Mesenchymal stem cell (in vitro differentiated cells and primary cell): ENCODE data around the gene EIF4B.
A peak's percentile ranks its signal among the peaks of the same experiment; 100 is the strongest.

Experiments used
- DNase-seq: peaks from one replicate; pipeline ENCODE4 v3.0.0-alpha.2; 2013
- H2AFZ ChIP-seq: one replicate; pipeline ENCODE4 v1.6.1; 2013; ENCODE audit warnings: low read depth, mild to moderate bottlenecking, control low read depth, inconsistent platforms, low read length, moderate library complexity
- H2AK5ac ChIP-seq: 2 replicates; pipeline ENCODE4 v1.6.1; 2013; ENCODE audit warnings: low read length, moderate library complexity, mild to moderate bottlenecking, inconsistent platforms; ENCODE audit not compliant: severe bottlenecking
- H2BK120ac ChIP-seq: one replicate; pipeline ENCODE4 v1.6.1; 2013; ENCODE audit warnings: low read depth, mild to moderate bottlenecking, inconsistent platforms, low read length, moderate library complexity
- H2BK12ac ChIP-seq, 2 experiments: one replicate each; pipeline ENCODE4 v1.6.1; 2013; ENCODE audit warnings: inconsistent platforms in 2 of 2, low read length in 2 of 2, mild to moderate bottlenecking in 2 of 2, moderate library complexity in 2 of 2, control low read depth in 1 of 2
- H2BK15ac ChIP-seq: one replicate; pipeline ENCODE4 v1.6.1; 2013; ENCODE audit warnings: mild to moderate bottlenecking, low read depth, inconsistent platforms; ENCODE audit not compliant: poor library complexity, severe bottlenecking
- H2BK5ac ChIP-seq: 2 replicates; pipeline ENCODE4 v1.6.1; 2013; ENCODE audit warnings: low read depth, mild to moderate bottlenecking, low read length, control low read depth, inconsistent platforms; ENCODE audit not compliant: poor library complexity, severe bottlenecking
- H3K14ac ChIP-seq, 2 experiments: one replicate each; pipeline ENCODE4 v1.6.1; 2013; ENCODE audit warnings: inconsistent platforms in 2 of 2, low read length in 2 of 2, control low read depth in 1 of 2, mild to moderate bottlenecking in 1 of 2, moderate library complexity in 1 of 2
- H3K18ac ChIP-seq, 2 experiments: one replicate each; pipeline ENCODE4 v1.6.1; 2013; ENCODE audit warnings: inconsistent platforms in 2 of 2, low read length in 2 of 2, control low read depth in 1 of 2, low read depth in 1 of 2, mild to moderate bottlenecking in 1 of 2
- H3K23ac ChIP-seq, 2 experiments: one replicate each; pipeline ENCODE4 v1.6.1; 2013; ENCODE audit warnings: inconsistent platforms in 2 of 2, low read length in 2 of 2, mild to moderate bottlenecking in 2 of 2, moderate library complexity in 2 of 2, control low read depth in 1 of 2
- H3K27ac ChIP-seq: 2 replicates; pipeline ENCODE4 v1.5.1; 2013; ENCODE audit warnings: mild to moderate bottlenecking, moderate library complexity, low read length, control low read depth, inconsistent platforms; ENCODE audit not compliant: poor library complexity, severe bottlenecking
- H3K27me3 ChIP-seq, 2 experiments: 2 replicates each; pipeline versions ENCODE4 v1.6.1 to v1.7.0; 2013; ENCODE audit warnings: low read length in 2 of 2, mild to moderate bottlenecking in 2 of 2, moderate library complexity in 2 of 2, control low read depth in 1 of 2, inconsistent platforms in 1 of 2; ENCODE audit not compliant: control insufficient read depth in 1 of 2, insufficient read depth in 1 of 2
- H3K36me3 ChIP-seq, 2 experiments: 2 replicates each; pipeline versions ENCODE4 v1.6.1 to v1.7.0; 2013; ENCODE audit warnings: low read length in 2 of 2, control low read depth in 1 of 2, inconsistent platforms in 1 of 2, low read depth in 1 of 2, mild to moderate bottlenecking in 1 of 2; ENCODE audit not compliant: insufficient read depth in 2 of 2, control insufficient read depth in 1 of 2
- H3K4ac ChIP-seq, 2 experiments: one replicate each; pipeline ENCODE4 v1.6.1; 2013; ENCODE audit warnings: inconsistent platforms in 2 of 2, low read length in 2 of 2, mild to moderate bottlenecking in 2 of 2, moderate library complexity in 2 of 2, control low read depth in 1 of 2, low read depth in 1 of 2
- H3K4me1 ChIP-seq: 2 replicates; pipeline ENCODE4 v1.6.1; 2013; ENCODE audit warnings: low read depth, low read length, control low read depth; ENCODE audit not compliant: control insufficient read depth, insufficient read depth
- H3K4me2 ChIP-seq: 2 replicates; pipeline ENCODE4 v1.6.1; 2013; ENCODE audit warnings: low read length, mild to moderate bottlenecking, inconsistent platforms; ENCODE audit not compliant: poor library complexity, severe bottlenecking
- H3K4me3 ChIP-seq, 2 experiments: 2 replicates each; pipeline versions ENCODE4 v1.5.1 to v1.7.0; 2013; ENCODE audit warnings: low read length in 2 of 2, mild to moderate bottlenecking in 2 of 2, control low read depth in 1 of 2, low read depth in 1 of 2; ENCODE audit not compliant: insufficient read depth in 1 of 2
- H3K79me1 ChIP-seq: replicated peaks from 2 replicates; pipeline ENCODE4 v1.6.1; 2013; ENCODE audit warnings: mild to moderate bottlenecking, control low read depth, low read length, inconsistent platforms; ENCODE audit not compliant: poor library complexity, severe bottlenecking
- H3K9ac ChIP-seq: 2 replicates; pipeline ENCODE4 v1.7.0; 2013; ENCODE audit warnings: mild to moderate bottlenecking, low read length, moderate library complexity
- H3K9me3 ChIP-seq: 2 replicates; pipeline ENCODE4 v1.7.0; 2013; ENCODE audit warnings: mild to moderate bottlenecking, low read length; ENCODE audit not compliant: control insufficient read depth
- H4K8ac ChIP-seq: one replicate; pipeline ENCODE4 v1.6.1; 2013; ENCODE audit warnings: inconsistent platforms, mild to moderate bottlenecking, low read length, moderate library complexity
- H4K91ac ChIP-seq: one replicate; pipeline ENCODE4 v1.6.1; 2013; ENCODE audit warnings: mild to moderate bottlenecking, low read length, inconsistent platforms
- WGBS: methylation state at CpG from one replicate; pipeline ENCODE4 v1.1.7; 2013; ENCODE audit warnings: mixed read lengths; 5-methylcytosine and 5-hydroxymethylcytosine counted together

The EIF4B gene

DNA sequence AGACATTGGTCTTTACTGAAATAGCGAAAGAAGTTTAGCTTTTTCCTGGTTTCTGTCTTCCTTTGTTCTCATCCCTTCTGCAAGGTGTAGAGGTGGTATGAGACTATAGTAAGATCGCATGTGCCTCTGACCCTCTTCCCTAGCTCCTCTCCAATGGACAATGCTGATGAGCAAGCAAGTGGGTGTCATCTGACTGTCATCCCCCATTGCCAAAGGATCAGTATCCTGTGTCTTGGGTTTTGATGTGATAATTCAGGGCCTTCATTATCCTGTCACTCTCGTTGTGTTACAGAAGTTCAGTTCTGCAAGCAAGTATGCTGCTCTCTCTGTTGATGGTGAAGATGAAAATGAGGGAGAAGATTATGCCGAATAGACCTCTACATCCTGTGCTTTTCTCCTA lies 33.6 kb downstream of the EIF4B start:
- Histone ChIP-seq H4K91ac (no peak overlapping the region), H3K36me3 (peaks cover 46 to 65% of the 10 kb centered on the region in 2 experiments), H3K4ac (no peak overlapping the region), H2AK5ac (no peak overlapping the region), H4K8ac (no peak overlapping the region), H3K9ac (no peak overlapping the region), H3K79me1 (peaks cover 6% of the 10 kb centered on the region), H2AFZ (no peak overlapping the region), H3K27ac (no peak overlapping the region), H3K14ac (no peak overlapping the region), H3K18ac (no peak overlapping the region), H3K23ac (no peak overlapping the region), H2BK5ac (no peak overlapping the region), H2BK15ac (no peak overlapping the region), H2BK120ac (no peak overlapping the region), H3K4me2 (no peak overlapping the region), H3K27me3 (no peaks in the 10 kb centered on the region), H2BK12ac (no peak overlapping the region), H3K4me1 (peaks cover 3% of the 10 kb centered on the region), H3K4me3 (no peak overlapping the region), H3K9me3 (no peaks in the 10 kb centered on the region)
- 89% methylated on average over 2 of the region's 4 CpGs for WGBS
- no peak for DNase-seq

DNA sequence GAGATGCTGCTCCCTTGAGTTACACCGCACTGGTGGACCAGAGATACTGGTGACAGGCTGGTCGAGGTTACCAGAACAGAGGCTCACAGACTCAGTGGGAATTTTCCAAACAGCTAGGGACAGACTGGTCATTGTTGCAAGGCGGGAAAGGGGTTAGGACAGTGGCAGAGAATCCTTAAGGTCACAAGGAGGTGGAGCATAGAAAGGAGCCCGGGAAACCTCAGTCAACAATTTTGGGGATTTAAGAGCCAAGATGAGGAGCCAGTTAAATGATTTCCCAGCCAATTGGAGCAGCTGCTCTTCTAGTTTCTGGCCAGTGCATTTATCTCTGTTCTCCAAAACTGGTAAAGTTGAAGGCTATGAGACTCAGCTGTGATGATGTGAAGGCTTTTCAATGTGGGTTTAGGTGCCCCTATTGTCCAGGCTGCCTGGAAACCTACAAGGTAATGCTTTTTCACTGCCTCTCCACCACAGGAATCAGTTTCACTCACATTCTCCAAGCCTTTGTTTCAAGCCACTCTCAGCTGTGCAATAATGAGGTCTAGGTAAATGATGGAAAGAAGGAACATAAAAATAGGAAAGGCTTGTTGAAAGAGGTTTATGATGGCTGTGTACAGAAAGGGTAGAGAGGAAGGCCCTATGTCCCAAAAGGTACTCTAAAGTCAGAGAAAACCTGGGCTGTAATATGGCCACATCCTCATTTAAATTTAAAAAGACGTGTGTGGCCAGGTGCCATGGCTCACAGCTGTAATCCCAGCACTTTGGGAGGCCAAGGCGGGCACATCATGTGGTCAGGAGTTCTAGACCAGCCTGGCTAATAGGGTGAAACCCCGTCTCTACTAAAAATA lies 36.6 kb downstream of the EIF4B start:
- Histone ChIP-seq H3K27ac (no peak overlapping the region), H3K36me3 (peaks cover 21 to 39% of the 10 kb centered on the region in 2 experiments), H3K9me3 (no peaks in the 10 kb centered on the region), H2AK5ac (no peak overlapping the region), H3K14ac (no peak overlapping the region), H2BK12ac (no peak overlapping the region), H2BK5ac (no peak overlapping the region), H3K23ac (no peak overlapping the region), H3K4me1 (peaks cover 14% of the 10 kb centered on the region), H3K4me2 (no peak overlapping the region), H4K8ac (no peak overlapping the region), H3K79me1 (peaks cover 6% of the 10 kb centered on the region), H2BK120ac (no peak overlapping the region), H3K18ac (no peak overlapping the region), H4K91ac (no peak overlapping the region), H3K27me3 (no peaks in the 10 kb centered on the region), H2BK15ac (no peak overlapping the region), H3K4me3 (no peak overlapping the region), H2AFZ (no peak overlapping the region), H3K9ac (peak overlapping the region; percentile 12), H3K4ac (no peak overlapping the region)
- WGBS, result 92% methylated on average over 7 of the region's 7 CpGs
- DNase-seq, result no peak

DNA sequence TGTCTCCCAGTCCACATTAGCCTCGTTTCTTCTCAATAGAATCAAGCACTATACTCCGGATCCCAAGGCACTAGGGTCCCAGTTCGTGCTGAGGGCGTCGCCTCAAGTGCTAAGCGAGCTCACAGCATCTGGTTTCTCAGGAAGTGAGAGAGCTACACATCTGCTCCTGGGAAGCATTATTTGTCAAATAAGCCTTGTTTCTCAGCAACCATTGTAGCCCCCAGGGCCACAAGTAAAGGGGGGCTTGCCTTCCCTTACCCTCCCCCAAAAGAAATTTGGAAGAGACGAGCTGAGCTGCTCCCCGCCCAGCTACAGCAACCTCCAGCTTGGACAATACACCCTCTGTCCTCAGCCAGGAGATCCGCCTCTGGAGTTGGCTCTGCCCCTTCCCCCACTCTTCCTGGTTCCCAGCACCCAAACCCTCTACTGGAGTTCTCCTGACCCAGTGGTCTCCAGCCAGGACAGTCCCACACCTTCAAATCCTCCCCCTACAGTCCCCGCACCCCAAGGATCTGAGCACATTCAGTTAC lies 37.9 kb downstream of the EIF4B start:
- H2BK120ac ChIP-seq, result no peak overlapping the region
- no peak overlapping the region for H3K4me2 ChIP-seq
- peak overlapping the region in 1 of 2 experiments; percentile 70 for H3K4ac ChIP-seq
- H3K9me3 ChIP-seq, result no peaks in the 10 kb centered on the region
- H2AK5ac ChIP-seq, result no peak overlapping the region
- no peak overlapping the region for H2BK15ac ChIP-seq
- H2BK12ac ChIP-seq, result peak overlapping the region in 1 of 2 experiments; percentile 64
- no peak for DNase-seq
- H4K91ac ChIP-seq, result peak overlapping the region; percentile 53
- peak overlapping the region in 1 of 2 experiments; percentile 93 for H3K4me3 ChIP-seq
- peaks cover 16 to 27% of the 10 kb centered on the region in 2 experiments for H3K36me3 ChIP-seq
- H3K18ac ChIP-seq, result no peak overlapping the region
- 59% methylated on average over 10 of the region's 10 CpGs for WGBS
- H3K27ac ChIP-seq, result no peak overlapping the region
- H3K9ac ChIP-seq, result peak overlapping the region; percentile 42
- H3K23ac ChIP-seq, result no peak overlapping the region
- H3K79me1 ChIP-seq, result peaks cover 6% of the 10 kb centered on the region
- H3K27me3 ChIP-seq, result no peaks in the 10 kb centered on the region
- H2BK5ac ChIP-seq, result no peak overlapping the region
- no peak overlapping the region for H3K14ac ChIP-seq
- H2AFZ ChIP-seq, result no peak overlapping the region
- peak overlapping the region; percentile 76 for H4K8ac ChIP-seq
- H3K4me1 ChIP-seq, result peaks cover 26% of the 10 kb centered on the region

DNA sequence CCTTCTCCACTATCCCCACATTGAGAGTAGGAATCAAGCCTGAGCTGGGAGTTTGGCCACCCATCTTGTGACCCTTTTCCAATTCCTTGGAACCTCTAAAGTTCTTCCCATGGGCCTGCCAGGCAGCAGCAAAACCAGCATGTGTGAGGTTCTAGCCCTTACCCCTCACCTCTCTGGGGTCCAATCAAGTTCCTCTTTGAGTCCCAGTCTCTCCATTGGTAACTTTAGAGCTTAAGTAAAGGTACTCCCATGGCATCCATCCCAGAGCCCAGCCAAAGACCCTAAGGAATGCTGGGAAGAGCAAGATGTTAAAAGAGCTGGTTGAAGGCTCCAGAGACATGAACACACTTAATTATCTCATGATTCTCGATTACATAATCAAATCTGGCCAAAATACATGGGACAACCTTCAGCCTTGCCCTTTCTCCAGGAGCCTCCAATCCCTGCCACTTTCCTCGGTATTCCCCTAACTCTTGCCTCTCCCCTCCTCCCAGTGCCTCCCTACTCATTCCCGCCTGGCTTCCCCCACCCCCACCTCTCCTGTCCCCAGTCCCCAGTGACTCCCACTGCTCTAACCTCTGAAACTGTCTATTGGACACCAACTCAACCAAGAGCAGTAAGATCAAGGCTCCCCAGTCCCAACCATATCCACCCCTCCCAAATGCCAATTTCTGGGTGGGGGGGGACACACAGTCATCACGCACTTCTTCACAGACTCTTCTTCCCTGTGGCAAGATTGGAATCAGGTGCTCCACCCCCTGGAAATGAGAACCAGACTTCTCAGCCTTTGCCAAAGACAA lies 38.8 kb downstream of the EIF4B start:
- Histone ChIP-seq H4K8ac (no peak overlapping the region), H3K27me3 (no peaks in the 10 kb centered on the region), H2BK5ac (no peak overlapping the region), H3K18ac (peak overlapping the region in 1 of 2 experiments; percentile 28), H2BK120ac (peak overlapping the region; percentile 38), H3K27ac (no peak overlapping the region), H3K9ac (peak overlapping the region; percentile 97), H3K79me1 (peaks cover 3% of the 10 kb centered on the region), H2BK15ac (no peak overlapping the region), H2AK5ac (no peak overlapping the region), H3K4me3 (peak overlapping the region in 1 of 2 experiments; percentile 93), H4K91ac (no peak overlapping the region), H2AFZ (no peak overlapping the region), H3K4me1 (peaks cover 34% of the 10 kb centered on the region), H2BK12ac (peak overlapping the region; percentile 2 to 64), H3K23ac (no peak overlapping the region), H3K4ac (no peak overlapping the region), H3K9me3 (no peaks in the 10 kb centered on the region), H3K36me3 (peaks cover 9 to 17% of the 10 kb centered on the region in 2 experiments), H3K4me2 (no peak overlapping the region), H3K14ac (no peak overlapping the region)
- no peak for DNase-seq
- WGBS, result 82% methylated on average over 4 of the region's 4 CpGs
